GM18499 (cell line): ENCODE measurements around the gene CELF2.
"Not testable (repeated sequence)": the region's sequence is repeated elsewhere in the genome, so short reads cannot be mapped to it uniquely, and the experiment has no call there.

Experiments used
- ATAC-seq: cut with Tn5 transposase; IDR thresholded peaks from one replicate; pipeline ENCODE4 v1.9.1; 2021; ENCODE audit warnings: moderate number of reproducible peaks; ENCODE audit not compliant: insufficient read depth, unreplicated experiment

Gene CELF2

DNA sequence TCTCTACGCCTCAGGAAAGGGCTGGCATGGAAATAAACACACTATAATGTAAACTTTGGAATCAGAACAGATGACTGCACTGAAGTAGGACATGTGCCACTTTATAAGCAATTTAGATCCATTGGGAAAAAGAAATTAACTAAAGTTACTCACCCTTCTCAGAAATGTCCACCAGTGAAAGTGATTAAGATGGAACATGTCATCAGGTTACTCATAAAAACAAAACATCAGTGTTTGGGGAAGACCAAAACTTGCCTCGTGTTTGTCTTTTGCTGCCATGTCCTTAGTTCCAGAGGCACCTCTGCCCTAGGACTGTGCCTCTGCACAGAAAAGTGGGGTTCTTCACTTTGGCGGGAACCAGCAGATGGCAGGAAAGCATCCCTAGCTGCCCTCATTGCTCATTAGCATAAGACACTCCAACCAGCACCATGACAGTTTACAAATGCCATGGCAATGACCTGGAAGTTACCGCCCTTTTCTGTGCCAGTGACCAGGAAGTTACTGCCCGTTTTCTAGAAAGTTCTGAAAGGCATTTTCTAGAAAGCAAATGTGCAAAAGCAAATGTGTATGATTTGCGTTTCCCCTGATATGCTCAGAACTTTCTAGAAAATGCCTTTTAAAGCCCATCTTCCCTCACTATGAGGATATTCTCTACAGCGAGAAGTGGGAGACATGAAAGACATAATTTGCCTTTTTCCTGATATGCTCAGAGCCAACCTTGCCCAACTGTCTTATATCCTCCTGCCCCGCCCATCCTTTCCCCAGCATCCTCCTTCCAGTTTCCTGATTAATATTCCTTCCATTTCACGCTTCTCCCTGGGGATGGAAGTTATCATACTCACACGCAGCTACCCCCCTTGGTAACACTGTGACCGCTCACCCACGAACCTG, 335.6 kb downstream of the CELF2 start:
- no peak for ATAC-seq

DNA sequence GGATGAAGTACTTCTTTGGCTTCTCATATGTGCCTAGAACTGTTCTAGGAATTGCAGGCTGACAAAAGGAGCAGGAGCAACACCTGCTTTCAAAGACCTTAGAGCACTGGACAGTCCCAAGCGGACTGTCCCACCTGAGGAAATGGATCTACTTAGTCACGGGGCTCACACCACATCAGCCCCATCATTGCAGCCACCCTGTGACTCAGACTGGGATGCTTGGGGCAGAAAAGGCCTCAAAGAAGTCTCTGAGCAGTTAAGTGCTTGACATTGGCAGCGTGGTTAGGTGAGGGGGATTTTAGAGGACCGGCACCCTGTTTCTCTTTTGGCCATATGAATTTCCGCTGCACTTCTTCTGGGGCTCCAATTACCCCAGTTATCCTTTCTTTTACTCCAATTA, 337.2 kb downstream of the CELF2 start:
- ATAC-seq = no peak

DNA sequence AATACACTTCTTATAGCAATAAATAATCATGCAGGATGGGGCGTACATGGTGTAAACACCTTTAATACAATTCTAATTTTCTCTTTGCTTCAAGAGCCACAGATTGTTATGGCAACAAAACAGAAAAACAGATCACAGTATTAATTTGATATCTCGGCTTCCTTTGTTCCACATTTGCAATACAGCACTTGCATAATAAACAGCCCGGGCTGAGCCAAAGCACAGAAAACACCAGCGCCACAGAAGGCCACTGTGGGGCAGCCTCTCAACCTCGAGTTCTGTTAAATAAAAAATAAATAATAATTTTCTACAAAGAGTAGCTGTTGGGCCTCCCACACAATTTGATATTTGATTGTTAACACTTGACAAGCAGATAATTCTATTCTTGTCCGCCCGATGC, 337.9 kb downstream of the CELF2 start:
- ATAC-seq = no peak

DNA sequence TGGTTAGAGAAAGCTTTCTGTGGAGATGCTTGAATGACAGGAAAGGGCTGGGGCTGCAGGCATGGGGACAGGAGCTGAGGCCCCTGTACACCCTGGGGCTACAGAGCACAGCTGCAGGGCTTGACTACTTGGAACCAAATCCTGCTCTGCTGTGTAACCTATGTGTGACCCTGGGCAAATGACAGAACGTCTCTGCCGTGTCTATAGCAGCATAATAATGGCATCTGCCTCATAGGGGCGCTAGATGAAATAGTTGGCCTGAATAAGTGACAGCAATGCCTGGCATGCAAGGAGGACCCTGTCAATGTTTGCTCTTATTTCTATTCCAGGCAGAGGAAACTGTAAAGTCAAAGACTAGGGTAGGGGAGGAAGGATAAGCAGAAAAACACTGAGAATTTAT, 339.8 kb downstream of the CELF2 start:
- no peak for ATAC-seq

DNA sequence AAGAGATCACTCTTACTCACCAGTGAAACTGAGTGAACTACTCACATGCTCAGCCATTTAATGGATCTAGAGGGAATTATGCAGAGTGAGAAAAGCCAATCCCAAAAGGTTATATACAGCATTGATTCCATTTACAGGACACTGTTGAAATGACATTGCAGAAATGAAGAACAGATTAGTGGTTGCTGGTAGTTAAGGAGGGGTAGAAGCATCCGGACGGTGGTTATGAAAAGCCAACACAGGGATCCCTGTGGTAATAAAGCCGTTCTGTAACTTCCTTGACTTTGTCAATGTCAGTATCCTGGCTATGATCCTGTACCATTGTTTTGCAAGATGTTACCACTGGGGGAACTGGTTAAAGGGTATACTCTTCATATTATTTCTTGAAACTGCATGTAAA, 340.3 kb downstream of the CELF2 start:
- ATAC-seq = no peak

DNA sequence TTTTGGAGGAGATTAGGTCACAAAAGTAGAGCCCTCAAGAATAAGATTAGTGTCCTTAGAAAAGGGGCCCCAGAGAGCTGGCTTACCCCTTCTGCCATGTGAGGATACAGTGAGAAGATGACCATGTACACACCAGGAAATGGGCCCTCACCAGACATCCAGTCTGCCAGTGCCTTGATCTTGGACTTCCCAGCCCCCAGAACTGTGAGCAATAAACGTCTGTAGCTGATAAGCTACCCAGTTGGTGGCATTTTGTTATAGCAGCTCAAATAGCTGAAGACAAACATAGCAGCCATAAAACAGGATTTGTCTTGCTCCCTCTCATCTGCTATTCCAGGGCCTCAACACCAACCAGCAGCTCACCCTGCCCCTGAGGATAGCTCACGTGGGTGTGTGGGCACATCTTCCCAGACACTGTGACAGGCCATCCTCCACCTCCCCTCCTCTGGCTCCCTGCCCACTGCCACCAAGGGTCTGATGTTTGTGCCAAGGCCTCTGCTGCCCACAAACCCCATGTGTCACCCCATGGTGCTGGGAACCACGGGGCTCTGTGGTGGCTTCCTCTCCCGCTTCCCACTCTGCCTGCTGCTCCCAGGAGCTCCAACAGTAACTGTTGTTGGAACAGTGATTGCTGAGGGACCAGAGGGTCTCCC, 341.4 kb downstream of the CELF2 start:
- no peak for ATAC-seq

DNA sequence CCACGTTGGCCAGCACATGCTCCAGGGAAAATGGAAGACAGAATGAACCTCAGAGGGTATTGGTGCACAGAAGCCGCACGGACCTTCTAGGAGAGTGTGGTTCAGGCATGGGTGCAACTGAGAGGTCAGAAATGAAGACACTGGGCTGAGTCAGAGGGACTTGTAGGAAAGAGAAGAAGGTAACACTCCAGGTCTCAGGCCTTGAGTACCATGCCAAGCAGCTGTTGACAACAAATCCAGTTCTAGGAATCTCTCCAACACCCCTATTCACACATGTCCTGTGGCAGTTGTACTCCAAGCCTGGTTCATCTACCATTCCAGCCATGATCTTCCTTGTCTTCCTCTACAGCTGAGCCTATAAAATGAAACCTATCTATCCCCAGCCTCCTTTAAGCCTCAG, 342.2 kb downstream of the CELF2 start:
- no peak for ATAC-seq

DNA sequence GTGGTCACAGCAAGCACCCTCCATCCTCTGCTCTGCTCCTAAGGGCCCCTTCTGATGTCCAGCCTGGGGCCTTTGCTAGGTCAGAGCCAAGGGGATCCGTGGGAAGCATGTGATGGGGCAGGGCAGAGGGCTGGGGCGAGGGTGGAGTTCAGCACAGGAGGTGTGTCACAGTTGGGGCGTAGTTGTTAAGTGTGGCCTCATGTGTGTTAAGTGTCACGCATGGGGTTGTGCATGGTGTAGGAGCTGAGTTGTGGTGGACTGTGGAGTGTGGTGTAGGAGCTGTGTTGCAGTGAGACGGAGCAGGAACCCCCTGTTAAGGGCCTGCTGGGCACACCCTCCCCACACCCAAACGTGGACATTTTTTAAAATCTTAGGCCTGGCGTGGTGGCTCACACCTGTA, 345.8 kb downstream of the CELF2 start:
- ATAC-seq = no peak

DNA sequence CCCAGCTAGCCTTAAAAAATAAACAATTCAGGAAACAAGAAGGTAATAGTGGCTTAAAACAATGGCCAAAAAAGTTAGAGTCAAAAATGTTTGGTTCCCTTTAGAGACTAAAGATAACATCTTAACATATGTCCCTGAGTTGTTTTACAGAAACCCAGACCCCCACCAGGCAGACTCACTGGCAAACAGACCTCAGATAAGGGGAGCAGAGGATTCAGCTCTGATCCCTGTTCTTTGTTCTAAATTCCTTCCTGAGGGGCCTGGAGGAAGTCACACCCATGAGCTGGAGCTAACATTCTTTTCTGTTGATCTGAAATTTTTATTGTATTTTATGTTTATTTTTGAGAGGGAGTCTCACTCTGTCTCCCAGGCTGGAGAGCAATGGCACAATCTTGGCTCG, 346.6 kb downstream of the CELF2 start:
- no peak for ATAC-seq

DNA sequence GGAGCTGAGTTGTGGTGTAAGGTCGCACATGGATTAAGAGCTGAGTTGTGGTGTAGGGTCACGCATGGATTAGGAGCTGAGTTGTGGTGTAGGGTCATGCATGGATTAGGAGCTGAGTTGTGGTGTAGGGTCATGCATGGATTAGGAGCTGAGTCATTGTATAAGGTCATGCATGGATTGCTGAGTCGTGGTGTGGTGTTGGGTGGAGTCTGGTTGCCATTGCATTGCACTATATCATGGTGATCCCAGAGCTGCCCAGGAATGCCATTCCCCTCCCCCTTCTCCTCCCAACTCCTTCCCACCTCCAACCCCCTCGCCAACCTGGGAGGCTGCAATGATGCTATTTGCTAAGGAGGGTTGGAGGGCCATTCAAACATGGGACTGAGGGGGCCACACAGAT, 349.2 kb downstream of the CELF2 start:
- ATAC-seq = not testable (repeated sequence)

DNA sequence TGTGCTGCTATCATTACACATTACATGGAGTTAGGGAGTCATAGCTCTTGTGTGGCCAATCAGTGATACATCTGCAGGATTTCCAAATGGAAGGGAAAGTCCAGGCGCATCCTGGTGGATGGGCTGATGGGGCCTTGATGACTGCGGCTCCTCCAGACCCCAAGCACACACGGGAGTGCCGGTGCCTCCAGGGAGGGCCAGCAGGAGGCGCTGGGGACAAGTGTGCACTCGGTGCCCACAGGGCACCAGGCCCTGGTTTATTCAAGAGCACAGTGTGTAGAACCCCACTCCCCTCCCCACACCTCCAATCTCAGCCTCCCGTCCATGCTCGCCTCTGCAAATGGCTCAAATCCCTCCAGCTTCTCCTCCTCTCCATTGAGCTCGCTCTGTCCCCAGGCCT, 349.8 kb downstream of the CELF2 start:
- ATAC-seq = no peak

DNA sequence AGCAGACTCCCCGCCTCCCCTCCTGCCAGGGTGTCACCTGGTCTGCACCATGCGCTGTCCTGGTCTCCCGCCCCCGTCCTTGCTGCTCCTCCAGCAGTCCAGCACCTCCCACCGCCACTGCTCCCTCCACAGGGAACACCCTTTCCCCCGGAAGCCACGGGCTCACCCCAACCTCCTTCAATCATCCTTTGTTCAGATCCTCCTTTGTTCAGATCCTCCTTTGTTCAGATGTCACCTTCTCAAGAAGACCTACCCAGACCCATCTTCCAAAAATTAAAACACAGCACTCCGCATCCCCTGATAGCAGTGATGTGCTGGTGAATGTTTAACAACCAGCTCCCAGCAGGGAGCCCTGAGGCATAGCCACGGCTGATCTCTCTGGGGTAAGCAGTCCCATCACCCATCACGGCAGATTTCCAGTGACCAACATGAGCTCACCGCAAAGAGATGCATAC, 356.1 kb downstream of the CELF2 start:
- no peak for ATAC-seq

DNA sequence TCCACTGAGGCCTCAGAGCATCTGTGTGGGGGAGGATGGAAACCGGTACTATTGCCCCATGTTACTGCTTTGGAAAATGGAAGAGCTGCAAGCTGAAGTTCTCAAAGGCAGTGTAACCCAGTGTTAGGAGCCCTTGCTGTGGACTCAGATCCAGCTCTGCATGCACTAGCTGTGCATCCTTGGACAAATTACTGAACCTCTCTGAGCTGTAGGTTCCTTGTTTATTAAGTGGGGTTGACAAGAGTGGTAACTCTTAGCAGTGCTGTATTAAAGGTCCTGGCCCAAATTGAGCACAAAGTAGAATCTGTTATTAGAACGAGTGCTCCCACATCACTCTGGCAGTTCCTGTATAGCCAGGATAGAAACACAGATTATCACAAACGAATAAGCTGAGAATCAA, 359.6 kb downstream of the CELF2 start:
- ATAC-seq = no peak

DNA sequence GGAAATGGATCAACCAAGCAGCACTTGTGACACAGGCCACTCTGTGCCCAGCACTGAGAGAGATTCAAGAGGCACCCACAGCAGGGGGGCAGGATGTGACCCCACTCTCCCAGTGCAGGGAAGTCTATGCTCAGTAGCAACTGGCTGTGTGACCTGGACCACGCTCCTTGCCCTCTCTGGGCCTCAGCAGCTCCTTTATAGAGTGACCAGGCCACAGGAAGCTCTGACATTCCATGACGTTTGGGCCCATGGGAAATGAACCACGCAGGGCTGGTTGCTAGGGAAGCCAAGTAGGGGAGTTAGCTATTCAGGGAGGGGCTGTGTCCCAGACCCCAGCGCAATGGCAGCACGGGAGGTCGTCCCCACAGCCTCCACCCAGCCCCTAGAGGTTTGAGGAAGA, 361.2 kb downstream of the CELF2 start:
- no peak for ATAC-seq

DNA sequence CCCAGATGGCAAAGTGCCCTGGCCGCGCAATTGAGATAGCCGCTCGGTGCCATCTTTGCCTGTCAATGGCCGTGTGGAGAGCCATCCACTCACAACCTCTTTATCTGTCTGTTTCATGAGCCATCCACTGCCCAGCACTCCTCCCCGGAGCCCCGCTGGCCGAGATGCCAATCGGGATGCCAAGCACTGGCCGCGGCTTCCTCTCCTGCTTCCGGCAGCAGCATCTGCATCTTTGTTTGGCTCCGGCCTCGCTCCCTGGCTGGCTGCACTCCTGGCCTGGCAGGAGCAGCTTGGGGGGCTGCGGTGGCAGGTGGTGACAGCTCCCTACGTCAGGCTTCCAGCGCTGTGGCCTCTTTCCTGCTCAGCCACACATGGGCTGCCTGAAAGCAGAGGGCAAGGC, 362.1 kb downstream of the CELF2 start:
- no peak for ATAC-seq

DNA sequence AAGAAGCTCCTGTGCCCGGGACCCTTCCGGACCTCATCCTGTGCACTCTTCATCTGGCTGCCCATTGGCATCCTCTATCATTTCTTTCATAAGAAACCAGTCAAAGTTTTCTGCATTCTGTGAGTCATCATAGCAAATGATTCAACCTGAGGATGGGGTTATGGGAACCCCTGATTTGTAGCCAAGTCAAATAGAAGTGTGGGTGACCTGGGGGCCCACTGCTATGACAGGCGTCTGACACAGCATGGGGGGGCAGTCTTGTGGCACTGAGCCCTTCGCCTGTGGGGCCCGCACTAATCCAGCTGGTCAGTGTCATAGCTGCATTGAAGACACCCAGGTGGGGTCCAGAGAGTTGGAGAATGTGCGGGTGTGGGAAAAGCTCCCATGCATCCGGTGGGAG, 363.4 kb downstream of the CELF2 start:
- no peak for ATAC-seq

DNA sequence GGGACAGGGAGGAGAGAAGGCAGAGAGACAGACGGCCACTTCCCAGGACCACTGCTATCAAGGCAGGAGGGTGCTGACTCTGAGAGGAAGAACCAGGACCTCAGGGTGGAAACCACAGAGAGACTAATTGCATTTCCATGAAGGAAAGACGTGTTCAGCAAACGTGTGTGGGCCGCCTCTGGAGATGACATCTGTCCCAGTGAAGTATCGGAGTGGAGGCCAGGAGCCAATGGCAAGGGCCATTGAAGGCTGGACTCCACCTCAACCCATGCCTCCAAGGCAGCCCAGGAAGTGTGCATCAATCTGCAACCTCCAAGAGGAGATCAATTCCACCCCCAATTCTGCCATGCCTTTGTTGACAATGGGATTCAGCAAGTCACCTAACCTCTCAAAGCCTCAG, 363.8 kb downstream of the CELF2 start:
- no peak for ATAC-seq

DNA sequence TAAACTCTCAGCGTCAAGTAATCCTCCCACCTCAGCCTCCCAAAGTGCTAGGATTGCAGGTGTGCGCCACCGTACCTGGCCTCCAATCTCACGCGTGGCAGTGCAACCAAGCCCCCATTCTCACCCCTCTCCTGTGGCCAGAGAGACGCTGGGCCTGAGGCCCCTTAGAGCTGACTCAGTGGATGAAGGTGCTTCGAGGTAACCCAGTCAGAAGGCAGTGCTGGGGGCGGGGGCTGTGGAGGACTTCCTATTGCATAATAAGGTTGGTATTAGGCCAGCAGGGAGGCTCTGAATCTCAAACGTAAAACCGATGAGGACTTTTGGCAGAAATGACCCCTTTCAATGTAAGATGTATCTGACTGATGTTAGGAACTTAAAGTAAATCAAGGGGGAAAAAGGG, 364.5 kb downstream of the CELF2 start:
- ATAC-seq = no peak

DNA sequence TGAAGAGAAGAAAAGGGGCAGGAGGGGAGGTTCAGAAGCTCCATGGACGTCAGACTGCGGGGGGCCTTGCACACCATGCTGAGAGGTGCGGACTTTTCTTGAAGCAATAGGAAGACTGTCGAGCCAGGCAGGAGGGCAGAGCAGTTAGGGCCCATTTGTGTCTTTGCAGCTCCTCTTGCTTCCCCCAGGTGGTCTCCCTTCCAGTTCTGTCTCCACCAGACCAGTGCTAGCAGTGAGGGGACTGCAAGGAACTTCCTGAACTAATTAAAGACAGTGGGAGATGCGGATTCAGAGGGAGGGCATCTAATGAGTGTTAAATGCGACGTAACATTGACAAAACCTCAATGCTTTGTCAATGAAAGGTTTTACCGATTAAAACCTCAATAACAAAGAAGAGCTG, 368.4 kb downstream of the CELF2 start:
- no peak for ATAC-seq
